ENCODE results near the gene SPANXN4.

DNA sequence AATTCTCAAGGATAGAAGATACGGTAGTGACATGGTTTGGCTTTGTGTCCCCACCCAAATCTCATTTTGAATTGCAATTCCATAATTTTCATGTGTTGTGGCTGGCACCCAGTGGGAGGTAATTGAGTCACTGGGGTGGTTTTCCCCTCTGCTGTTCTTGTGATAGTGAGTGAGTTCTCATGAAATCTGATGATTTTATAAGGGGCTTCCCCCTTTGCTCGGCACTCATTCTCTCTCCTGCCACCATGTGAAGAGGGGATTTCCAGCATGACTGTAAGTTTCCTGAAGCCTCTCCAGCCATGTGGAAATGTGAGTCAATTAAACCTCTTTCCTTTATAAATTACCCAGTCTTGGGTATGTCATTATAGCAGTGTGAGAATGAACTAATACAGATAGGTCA, 8.5 kb upstream of the SPANXN4 start:
- TF ChIP-seq POLR2A (IDR thresholded peaks at IDR 0.05; ENCODE audit: borderline replicate concordance, extremely low read depth, insufficient read depth, insufficient read length): no peak
- no peak for TF ChIP-seq POLR2AphosphoS5 (IDR thresholded peaks at IDR 0.05; ENCODE audit: low read depth, low read length)
- TF ChIP-seq, protein P1, sequence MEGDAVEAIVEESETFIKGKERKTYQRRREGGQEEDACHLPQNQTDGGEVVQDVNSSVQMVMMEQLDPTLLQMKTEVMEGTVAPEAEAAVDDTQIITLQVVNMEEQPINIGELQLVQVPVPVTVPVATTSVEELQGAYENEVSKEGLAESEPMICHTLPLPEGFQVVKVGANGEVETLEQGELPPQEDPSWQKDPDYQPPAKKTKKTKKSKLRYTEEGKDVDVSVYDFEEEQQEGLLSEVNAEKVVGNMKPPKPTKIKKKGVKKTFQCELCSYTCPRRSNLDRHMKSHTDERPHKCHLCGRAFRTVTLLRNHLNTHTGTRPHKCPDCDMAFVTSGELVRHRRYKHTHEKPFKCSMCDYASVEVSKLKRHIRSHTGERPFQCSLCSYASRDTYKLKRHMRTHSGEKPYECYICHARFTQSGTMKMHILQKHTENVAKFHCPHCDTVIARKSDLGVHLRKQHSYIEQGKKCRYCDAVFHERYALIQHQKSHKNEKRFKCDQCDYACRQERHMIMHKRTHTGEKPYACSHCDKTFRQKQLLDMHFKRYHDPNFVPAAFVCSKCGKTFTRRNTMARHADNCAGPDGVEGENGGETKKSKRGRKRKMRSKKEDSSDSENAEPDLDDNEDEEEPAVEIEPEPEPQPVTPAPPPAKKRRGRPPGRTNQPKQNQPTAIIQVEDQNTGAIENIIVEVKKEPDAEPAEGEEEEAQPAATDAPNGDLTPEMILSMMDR (IDR thresholded peaks at IDR 0.05 in 2 of 3, conservative IDR thresholded peaks at IDR 0.05 in 1 of 3; ENCODE audit: borderline replicate concordance in 1 of 3, insufficient read depth in 1 of 3, low read depth in 2 of 3, low read length in 2 of 3): no peak
